OCI-LY7 (cell line): ENCODE data around the gene ARHGAP4.

Experiments used
- EZH2phosphoT487 ChIP-seq: fragments of 200-600 bp; sonication (generic); IDR thresholded peaks from 2 replicates; pipeline ENCODE4 v1.6.1; 2018; ENCODE audit warnings: low read depth, borderline replicate concordance, mild to moderate bottlenecking, mixed run types, antibody characterized with exemption, low read length, moderate library complexity, mixed read lengths
- TF ChIP-seq, protein P1 (sequence below): fragments of 200-600 bp; sonication (generic); conservative IDR thresholded peaks from 2 replicates; pipeline ENCODE4 v1.5.1; 2014; ENCODE audit warnings: mild to moderate bottlenecking, antibody characterized with exemption, low read length, moderate library complexity, mixed read lengths

DNA sequence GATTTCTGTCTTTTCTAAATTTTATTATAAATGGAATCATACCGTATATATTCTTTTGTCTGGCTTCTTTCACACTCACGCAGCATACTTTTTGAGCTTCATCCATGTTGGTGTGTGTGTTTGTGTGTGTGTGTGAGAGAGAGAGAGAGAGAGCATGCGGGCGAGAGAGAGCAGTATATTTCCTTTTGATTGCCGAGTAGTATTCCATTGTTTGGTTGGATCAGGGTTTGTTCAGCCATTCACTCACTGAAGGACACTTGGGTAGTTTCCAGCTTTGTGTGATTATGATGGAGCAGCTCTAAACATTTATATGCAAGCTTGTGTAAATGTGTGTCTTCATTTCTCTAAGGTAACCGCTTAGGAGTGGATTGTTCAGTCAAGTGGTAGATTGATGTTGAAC lies 36.9 kb downstream of the ARHGAP4 start:
- TF ChIP-seq, protein P1, sequence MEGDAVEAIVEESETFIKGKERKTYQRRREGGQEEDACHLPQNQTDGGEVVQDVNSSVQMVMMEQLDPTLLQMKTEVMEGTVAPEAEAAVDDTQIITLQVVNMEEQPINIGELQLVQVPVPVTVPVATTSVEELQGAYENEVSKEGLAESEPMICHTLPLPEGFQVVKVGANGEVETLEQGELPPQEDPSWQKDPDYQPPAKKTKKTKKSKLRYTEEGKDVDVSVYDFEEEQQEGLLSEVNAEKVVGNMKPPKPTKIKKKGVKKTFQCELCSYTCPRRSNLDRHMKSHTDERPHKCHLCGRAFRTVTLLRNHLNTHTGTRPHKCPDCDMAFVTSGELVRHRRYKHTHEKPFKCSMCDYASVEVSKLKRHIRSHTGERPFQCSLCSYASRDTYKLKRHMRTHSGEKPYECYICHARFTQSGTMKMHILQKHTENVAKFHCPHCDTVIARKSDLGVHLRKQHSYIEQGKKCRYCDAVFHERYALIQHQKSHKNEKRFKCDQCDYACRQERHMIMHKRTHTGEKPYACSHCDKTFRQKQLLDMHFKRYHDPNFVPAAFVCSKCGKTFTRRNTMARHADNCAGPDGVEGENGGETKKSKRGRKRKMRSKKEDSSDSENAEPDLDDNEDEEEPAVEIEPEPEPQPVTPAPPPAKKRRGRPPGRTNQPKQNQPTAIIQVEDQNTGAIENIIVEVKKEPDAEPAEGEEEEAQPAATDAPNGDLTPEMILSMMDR: no peak
- no peak for TF ChIP-seq EZH2phosphoT487
